ENCODE results near the gene AUTS2. TPM values are rescaled to one million over a fixed set of nuclear protein-coding genes. Genes with fewer than 3 reads are reported as not detected.

AUTS2 gene
- total RNA-seq, 1 experiment from 2014 or later = 2.5 TPM

- ATAC-seq (no peak), DNase-seq (ENCODE audit: low read depth, low spot score) (no peak)
- no TSS peak for BruUV-seq (replicated peaks)
- TF ChIP-seq, protein P1, sequence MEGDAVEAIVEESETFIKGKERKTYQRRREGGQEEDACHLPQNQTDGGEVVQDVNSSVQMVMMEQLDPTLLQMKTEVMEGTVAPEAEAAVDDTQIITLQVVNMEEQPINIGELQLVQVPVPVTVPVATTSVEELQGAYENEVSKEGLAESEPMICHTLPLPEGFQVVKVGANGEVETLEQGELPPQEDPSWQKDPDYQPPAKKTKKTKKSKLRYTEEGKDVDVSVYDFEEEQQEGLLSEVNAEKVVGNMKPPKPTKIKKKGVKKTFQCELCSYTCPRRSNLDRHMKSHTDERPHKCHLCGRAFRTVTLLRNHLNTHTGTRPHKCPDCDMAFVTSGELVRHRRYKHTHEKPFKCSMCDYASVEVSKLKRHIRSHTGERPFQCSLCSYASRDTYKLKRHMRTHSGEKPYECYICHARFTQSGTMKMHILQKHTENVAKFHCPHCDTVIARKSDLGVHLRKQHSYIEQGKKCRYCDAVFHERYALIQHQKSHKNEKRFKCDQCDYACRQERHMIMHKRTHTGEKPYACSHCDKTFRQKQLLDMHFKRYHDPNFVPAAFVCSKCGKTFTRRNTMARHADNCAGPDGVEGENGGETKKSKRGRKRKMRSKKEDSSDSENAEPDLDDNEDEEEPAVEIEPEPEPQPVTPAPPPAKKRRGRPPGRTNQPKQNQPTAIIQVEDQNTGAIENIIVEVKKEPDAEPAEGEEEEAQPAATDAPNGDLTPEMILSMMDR (IDR thresholded peaks at IDR 0.05) = no peak
- TF ChIP-seq POLR2AphosphoS5 (IDR thresholded peaks at IDR 0.05; ENCODE audit: low read depth, low read length) (no peak), SIN3A (IDR thresholded peaks at IDR 0.05; ENCODE audit: borderline replicate concordance, insufficient read depth, low read depth, low read length) (no peak), REST (IDR thresholded peaks at IDR 0.05; ENCODE audit: insufficient read depth in 1 of 2, low read depth in 2 of 2, low read length in 1 of 2) (no peak), TCF7L2 (IDR thresholded peaks at IDR 0.05; ENCODE audit: low read depth, low read length) (no peak)
- Histone ChIP-seq H3K36me3 (ENCODE audit: control insufficient read depth, insufficient read depth, low read length) (no peaks in the 10 kb centered on the region), H3K4me1 (ENCODE audit: control insufficient read depth, insufficient read depth, low read length) (no peaks in the 10 kb centered on the region; the same call in 1 of the 2 replicates), H3K27me3 (ENCODE audit: control insufficient read depth, insufficient read depth, low read length) (no peaks in the 10 kb centered on the region; the same call in 1 of the 2 replicates), H3K9me3 (ENCODE audit: control insufficient read depth, insufficient read depth, low read depth, low read length) (no peaks in the 10 kb centered on the region), H3K27ac (ENCODE audit: low read length) (no peak overlapping the region), H3K4me3 (ENCODE audit: low read depth in 2 of 2, low read length in 2 of 2) (peak overlapping the region; percentile 24)
- intact Hi-C loops (cut with micrococcal nuclease; ENCODE audit: unreplicated experiment) (no loop called here), in situ Hi-C loops (cut with HindIII; ENCODE audit: low pct_unique_long_range_greater_than_20kb, low sequenced_read_pairs) (no loop called here)
- CTCF ChIA-PET = no interaction called here
- POLR2A ChIA-PET = no interaction called here
Observed at GRCh38 chr7:70736715-70737460, 1138.6 kb downstream of the AUTS2 start.

- ATAC-seq (no peak), DNase-seq (ENCODE audit: low read depth, low spot score) (no peak)
- BruUV-seq (replicated peaks) = no TSS peak
- Histone ChIP-seq H3K27ac (ENCODE audit: low read length) (no peak overlapping the region), H3K27me3 (ENCODE audit: control insufficient read depth, insufficient read depth, low read length) (no peaks in the 10 kb centered on the region; the same call in 1 of the 2 replicates), H3K9me3 (ENCODE audit: control insufficient read depth, insufficient read depth, low read depth, low read length) (no peaks in the 10 kb centered on the region), H3K4me3 (ENCODE audit: low read depth in 2 of 2, low read length in 2 of 2) (no peak overlapping the region), H3K36me3 (ENCODE audit: control insufficient read depth, insufficient read depth, low read length) (no peaks in the 10 kb centered on the region), H3K4me1 (ENCODE audit: control insufficient read depth, insufficient read depth, low read length) (no peaks in the 10 kb centered on the region; the same call in 1 of the 2 replicates)
- intact Hi-C loops (cut with micrococcal nuclease; ENCODE audit: unreplicated experiment) = no loop called here
- TF ChIP-seq TCF7L2 (IDR thresholded peaks at IDR 0.05; ENCODE audit: low read depth, low read length) = no peak
- TF ChIP-seq, protein P1 (IDR thresholded peaks at IDR 0.05) = no peak
- CTCF ChIA-PET = no interaction called here
- in situ Hi-C loops (cut with HindIII; ENCODE audit: low pct_unique_long_range_greater_than_20kb, low sequenced_read_pairs) = no loop called here
- POLR2A ChIA-PET = interaction anchor here (0.6 kb wide), 2 partner anchors 270 to 299 kb away, joined by 4 to 6 read pairs; no protein-coding TSS in a partner anchor
Observed at GRCh38 chr7:70738151-70738885, 1140.0 kb downstream of the AUTS2 start.

Measured in Panc1 (cell line).